Cardiac muscle cell (in vitro differentiated cells and primary cell): ENCODE measurements around the gene POLD3. TPM values are rescaled to one million over a fixed set of nuclear protein-coding genes. Genes with fewer than 3 reads are reported as not detected.

Experiments used
- DNase-seq, 2 donors: peaks; one replicate each; pipeline versions ENCODE4 v3.0.0 to v3.0.0-alpha.2; 2010 to 2017; ENCODE audit warnings: low read depth in 1 of 2, low spot score in 1 of 2
- H3K27ac ChIP-seq: fragments of 200-600 bp; sonication (generic); 2 replicates; pipeline ENCODE4 v1.5.1; 2016
- H3K27me3 ChIP-seq: fragments of 200-600 bp; sonication (generic); 2 replicates; pipeline ENCODE4 v1.6.0; 2016; ENCODE audit warnings: control low read depth
- H3K36me3 ChIP-seq: fragments of 200-600 bp; sonication (generic); 2 replicates; pipeline ENCODE4 v1.5.1; 2016; ENCODE audit warnings: control low read depth
- H3K4me1 ChIP-seq: fragments of 200-600 bp; sonication (generic); 2 replicates; pipeline ENCODE4 v1.8.1; 2017; ENCODE audit warnings: low read depth, mild to moderate bottlenecking, mixed run types
- H3K4me3 ChIP-seq: fragments of 200-600 bp; sonication (generic); 2 replicates; pipeline ENCODE4 v1.5.1; 2016; ENCODE audit warnings: mild to moderate bottlenecking
- H3K9me3 ChIP-seq: fragments of 200-600 bp; sonication (generic); 2 replicates; pipeline ENCODE4 v1.5.1; 2017; ENCODE audit warnings: low read depth, mild to moderate bottlenecking, control low read depth
- polyA plus RNA-seq: library from polyadenylated mRNA; unstranded; fragments of >200 nt; fragmentation: Nextera tagmentation; extraction: Ambion mirVana; gene quantifications from 2 replicates; pipeline ENCODE4 v1.2.1, GENCODE V29; 2016
- total RNA-seq: library from RNA; depleted of rRNA; stranded (reverse); fragments of >200 nt; gene quantifications from 2 replicates; pipeline ENCODE4 v1.2.3, GENCODE V29; 2016
- TF ChIP-seq, protein P1 (sequence below): IDR thresholded peaks from 2 replicates; pipeline ENCODE4 v1.5.1; 2012; ENCODE audit warnings: low read depth, mild to moderate bottlenecking, low read length

The POLD3 gene
- total and polyA plus RNA-seq, 2 experiments from 2014 or later: 13.1 to 24.1 TPM

DNA sequence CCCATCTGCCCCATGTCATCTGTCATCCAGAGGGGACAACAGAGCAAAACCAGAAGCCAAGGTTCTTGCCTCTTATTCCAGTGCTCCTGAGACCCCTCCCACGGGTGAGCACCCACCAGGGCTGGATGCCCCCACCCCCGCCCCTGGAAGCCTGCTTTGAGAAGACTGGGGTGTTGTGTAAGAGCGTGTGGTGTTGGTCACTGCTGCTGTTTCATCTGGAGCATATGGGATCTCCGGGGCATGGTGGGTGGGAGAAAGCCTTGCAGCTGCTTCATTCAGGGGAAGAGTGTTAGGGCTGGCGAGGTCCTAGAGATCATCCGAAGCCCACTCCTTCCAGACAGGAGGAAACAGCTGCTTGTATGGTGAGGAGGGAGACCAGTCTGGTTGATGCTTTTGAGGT lies 84.7 kb downstream of the POLD3 start:
- Histone ChIP-seq H3K4me3 (no peak overlapping the region), H3K36me3 (no peaks in the 10 kb centered on the region), H3K27ac (no peak overlapping the region), H3K27me3 (no peaks in the 10 kb centered on the region), H3K4me1 (no peaks in the 10 kb centered on the region), H3K9me3 (no peaks in the 10 kb centered on the region)
- TF ChIP-seq, protein P1, sequence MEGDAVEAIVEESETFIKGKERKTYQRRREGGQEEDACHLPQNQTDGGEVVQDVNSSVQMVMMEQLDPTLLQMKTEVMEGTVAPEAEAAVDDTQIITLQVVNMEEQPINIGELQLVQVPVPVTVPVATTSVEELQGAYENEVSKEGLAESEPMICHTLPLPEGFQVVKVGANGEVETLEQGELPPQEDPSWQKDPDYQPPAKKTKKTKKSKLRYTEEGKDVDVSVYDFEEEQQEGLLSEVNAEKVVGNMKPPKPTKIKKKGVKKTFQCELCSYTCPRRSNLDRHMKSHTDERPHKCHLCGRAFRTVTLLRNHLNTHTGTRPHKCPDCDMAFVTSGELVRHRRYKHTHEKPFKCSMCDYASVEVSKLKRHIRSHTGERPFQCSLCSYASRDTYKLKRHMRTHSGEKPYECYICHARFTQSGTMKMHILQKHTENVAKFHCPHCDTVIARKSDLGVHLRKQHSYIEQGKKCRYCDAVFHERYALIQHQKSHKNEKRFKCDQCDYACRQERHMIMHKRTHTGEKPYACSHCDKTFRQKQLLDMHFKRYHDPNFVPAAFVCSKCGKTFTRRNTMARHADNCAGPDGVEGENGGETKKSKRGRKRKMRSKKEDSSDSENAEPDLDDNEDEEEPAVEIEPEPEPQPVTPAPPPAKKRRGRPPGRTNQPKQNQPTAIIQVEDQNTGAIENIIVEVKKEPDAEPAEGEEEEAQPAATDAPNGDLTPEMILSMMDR: no peak
- peak in 1 of 2 donors; percentile 36 for DNase-seq

DNA sequence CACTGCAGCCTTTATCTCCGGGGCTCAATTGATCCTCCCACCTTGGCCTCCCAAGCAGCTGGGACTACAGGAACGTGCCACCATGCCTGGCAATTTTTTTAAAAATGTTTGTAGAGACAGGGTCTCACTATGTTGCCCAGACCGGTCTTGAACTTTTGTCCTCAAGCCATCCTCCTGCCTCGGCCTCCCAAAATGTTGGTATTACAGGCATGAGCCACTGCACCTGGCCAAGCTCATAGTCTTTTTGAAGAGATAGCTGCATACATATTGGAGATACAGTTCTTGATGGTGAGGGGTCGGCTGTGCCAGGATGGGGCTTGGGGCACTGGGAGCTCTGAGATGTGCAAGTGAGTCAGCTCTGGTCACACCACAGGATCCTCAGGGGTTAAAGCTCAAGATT lies 85.7 kb downstream of the POLD3 start:
- Histone ChIP-seq H3K4me3 (no peak overlapping the region), H3K36me3 (no peaks in the 10 kb centered on the region), H3K27ac (no peak overlapping the region), H3K27me3 (peaks cover 2% of the 10 kb centered on the region), H3K4me1 (no peaks in the 10 kb centered on the region), H3K9me3 (no peaks in the 10 kb centered on the region)
- TF ChIP-seq, protein P1: no peak
- DNase-seq: no peak

DNA sequence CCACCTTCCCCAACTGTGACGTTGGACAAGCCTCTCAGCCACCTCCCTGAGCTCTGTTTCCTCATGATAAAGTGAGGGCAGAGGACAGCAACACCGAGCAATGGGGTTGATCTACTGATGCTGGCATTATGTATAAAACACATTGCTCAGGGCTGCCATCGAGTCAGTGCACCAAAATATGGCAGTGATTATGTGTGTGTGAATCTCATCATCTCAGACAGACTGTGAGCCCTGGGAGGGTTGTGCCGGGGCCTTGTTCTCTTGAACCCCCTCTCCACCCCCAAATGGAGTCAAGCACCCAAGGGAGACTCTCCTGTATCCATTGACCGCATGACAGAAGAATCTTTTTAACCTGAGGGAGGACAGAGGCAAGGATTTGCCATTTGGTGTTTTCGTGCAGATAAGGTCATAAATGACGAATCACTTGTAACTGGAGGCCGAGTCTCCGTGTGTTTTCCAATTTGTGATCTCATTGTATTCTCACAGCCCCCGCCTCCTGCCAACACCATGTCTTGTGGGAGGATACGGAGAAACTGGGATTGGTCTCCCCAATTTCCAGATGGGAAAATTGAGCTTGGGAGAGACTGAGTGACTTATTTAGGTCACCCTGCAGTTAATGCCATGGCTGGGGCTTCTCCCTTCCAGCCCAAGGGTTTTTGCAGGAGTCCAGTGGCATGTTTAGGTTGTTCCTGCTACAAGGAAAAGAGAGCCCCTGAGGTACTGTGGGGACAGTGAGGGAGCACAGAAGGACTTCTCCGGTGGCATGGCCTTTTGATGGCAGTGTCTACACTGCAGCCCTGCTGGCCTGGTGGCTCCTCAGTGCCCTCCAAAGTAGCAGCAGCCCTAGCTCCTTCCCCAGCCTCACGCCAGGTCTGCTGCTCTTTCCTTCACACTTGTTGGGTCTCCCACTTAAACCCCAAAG lies 86.5 kb downstream of the POLD3 start:
- H3K4me3 ChIP-seq: no peak overlapping the region

DNA sequence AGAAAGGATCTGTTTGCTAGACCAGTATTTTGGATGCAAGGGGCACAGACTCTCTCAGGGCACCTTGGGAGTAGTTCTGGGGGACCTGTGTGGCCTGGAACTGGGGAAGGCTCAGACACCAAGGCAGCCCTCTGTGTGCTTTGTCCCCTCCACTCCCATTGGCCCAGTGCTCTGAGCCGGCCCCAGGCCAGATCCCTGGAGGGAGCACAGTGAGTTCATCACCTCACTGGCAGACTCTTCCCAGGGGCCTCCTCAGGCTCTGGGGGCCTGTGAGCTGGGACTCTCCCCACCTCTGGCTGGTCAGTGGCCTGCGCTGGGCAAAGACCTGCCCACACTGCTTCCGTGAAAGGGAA lies 87.1 kb downstream of the POLD3 start:
- H3K27me3 ChIP-seq: peaks cover 15% of the 10 kb centered on the region
- no peak for DNase-seq
- H3K36me3 ChIP-seq: no peaks in the 10 kb centered on the region
- H3K4me1 ChIP-seq: no peaks in the 10 kb centered on the region
- H3K27ac ChIP-seq: no peak overlapping the region
- H3K9me3 ChIP-seq: no peaks in the 10 kb centered on the region
- H3K4me3 ChIP-seq: no peak overlapping the region
- TF ChIP-seq, protein P1: no peak

More for the DNA sequence above, 86.5 kb downstream of the POLD3 start:
- H3K27me3 ChIP-seq: peaks cover 9% of the 10 kb centered on the region
- no peaks in the 10 kb centered on the region for H3K36me3 ChIP-seq
- H3K4me1 ChIP-seq: no peaks in the 10 kb centered on the region
- no peak overlapping the region for H3K27ac ChIP-seq
- H3K9me3 ChIP-seq: no peaks in the 10 kb centered on the region
- TF ChIP-seq, protein P1: no peak
- DNase-seq: peak in 1 of 2 donors; percentile 65

DNA sequence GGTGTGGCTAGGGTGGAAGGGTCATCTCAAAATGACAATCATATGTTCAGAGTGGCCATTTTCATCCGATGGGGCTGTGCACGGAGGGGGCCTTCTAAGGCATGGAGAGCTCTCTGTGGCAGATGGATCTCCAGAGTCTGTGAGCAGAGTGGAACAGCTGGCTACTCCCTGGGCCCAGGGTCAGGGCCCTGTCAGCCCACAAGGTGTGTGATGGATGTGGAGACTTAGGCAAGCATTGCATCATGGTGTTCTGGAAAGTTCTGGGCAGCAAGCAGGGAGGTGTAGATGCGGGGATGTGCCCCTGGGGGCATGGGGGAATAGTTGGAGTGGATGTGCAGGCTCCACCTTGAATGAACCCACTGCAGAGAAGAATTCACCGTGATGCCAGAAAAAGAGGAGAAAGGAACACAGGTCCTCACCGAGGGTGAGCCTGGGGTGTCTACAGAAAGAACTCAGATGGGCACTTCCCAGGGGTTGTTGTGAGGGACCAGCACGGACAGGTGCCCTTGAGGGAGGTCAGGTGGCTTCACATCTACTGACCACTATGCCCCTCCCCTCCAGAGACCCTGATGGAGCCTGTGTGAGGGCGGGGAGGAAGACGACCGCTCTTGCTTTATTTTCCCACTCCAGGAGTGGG lies 87.8 kb downstream of the POLD3 start:
- TF ChIP-seq, protein P1: no peak
- H3K36me3 ChIP-seq: no peaks in the 10 kb centered on the region
- H3K4me3 ChIP-seq: no peak overlapping the region
- H3K9me3 ChIP-seq: no peaks in the 10 kb centered on the region
- H3K27me3 ChIP-seq: peaks cover 15% of the 10 kb centered on the region
- H3K27ac ChIP-seq: no peak overlapping the region
- DNase-seq: no peak
- no peaks in the 10 kb centered on the region for H3K4me1 ChIP-seq
